Hypothalamus (tissue), 51 donors: ENCODE measurements around the gene TACC2.
A peak's percentile ranks its signal among the peaks of the same experiment; 100 is the strongest.

ENCODE experiments used
- DNase-seq, 51 donors: peaks; one replicate each; lab custom pipeline; 2025; lab: John Stamatoyannopoulos, UW

Gene TACC2

GRCh38 chr10:122285506-122286444, 296.8 kb downstream of the TACC2 start:
- no peak for DNase-seq

GRCh38 chr10:122286867-122287266, 297.9 kb downstream of the TACC2 start:
- peak in 30 of 51 donors; percentile 5 to 78 (median 41) for DNase-seq

DNA sequence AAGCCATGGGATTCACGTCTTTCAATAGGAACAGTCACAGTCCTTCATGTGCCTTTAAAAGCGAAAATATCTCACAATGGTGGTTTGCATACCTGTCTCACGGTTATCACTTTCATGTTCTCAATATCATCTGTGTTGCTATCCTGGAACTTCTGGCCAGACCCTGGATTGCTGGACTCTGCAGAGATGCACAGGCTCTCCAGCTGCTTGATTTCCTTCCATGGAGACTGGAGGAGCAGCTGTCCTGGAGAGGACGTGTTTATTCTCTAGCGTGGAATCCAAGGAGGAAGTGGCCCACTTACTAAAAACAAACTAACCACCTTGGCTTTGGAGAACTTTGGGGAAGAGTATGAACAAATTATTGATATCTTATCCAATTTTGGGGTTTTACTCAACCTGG, 298.6 kb downstream of the TACC2 start:
- no peak for DNase-seq

GRCh38 chr10:122288262-122288661, 299.3 kb downstream of the TACC2 start:
- no peak for DNase-seq

- DNase-seq = no peak
Measured at GRCh38 chr10:122288917-122289316, 300.0 kb downstream of the TACC2 start.

DNA sequence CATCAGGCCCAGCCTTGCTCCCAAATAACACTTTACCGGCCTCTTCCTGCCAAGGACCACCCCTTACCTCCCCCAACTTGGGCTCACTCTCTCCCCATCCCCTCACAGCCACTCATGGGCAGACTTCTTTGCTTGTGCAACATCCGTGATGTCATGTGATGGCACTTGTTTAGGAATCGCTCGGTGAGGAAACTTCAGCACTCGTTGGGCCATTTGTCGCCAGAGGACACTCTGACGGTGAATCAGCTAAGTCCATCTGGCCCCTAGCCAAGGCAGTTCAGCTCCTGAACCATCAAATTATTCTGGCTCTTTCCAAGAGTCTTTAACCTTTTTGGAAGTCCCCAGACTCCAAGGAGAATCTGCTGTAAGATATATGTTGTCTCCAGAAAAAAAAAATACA, 301.4 kb downstream of the TACC2 start:
- DNase-seq = no peak

DNA sequence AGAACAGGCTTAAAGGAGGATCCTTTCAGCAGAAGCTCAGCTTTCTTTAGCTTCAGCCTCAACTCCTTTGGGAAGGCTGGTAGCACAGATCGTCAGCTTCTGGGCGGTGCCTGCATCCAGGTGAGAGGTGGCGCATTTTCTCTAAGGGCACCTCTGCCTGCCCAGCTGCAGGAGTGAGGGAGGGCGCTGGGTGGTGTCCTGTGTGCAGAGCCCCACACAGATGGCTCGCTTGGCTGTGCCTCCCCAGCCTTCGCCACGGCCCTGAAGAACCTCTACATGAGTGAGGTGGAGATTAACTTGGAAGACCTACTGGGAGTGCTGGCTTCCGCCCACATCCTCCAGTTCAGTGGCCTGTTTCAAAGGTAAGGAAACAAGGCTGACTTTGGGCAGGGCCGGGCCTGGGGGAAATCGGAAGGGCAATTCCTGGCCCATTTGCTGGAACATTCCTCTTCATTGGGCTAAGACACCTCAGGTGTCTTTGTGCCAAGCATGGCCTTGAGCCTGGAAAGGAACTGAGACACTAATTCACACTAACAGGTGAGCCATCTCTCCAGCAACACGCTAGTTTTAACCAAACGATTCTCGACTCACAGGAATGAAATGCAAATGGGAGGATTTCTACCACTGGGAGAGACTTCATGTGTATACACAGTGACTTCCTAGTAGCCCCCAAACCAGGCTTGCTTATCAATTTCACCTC, 302.0 kb downstream of the TACC2 start:
- no peak for DNase-seq

- DNase-seq = no peak
Measured at GRCh38 chr10:122291739-122292138, 302.8 kb downstream of the TACC2 start.

- no peak for DNase-seq
Measured at GRCh38 chr10:122292376-122292775, 303.4 kb downstream of the TACC2 start.

DNA sequence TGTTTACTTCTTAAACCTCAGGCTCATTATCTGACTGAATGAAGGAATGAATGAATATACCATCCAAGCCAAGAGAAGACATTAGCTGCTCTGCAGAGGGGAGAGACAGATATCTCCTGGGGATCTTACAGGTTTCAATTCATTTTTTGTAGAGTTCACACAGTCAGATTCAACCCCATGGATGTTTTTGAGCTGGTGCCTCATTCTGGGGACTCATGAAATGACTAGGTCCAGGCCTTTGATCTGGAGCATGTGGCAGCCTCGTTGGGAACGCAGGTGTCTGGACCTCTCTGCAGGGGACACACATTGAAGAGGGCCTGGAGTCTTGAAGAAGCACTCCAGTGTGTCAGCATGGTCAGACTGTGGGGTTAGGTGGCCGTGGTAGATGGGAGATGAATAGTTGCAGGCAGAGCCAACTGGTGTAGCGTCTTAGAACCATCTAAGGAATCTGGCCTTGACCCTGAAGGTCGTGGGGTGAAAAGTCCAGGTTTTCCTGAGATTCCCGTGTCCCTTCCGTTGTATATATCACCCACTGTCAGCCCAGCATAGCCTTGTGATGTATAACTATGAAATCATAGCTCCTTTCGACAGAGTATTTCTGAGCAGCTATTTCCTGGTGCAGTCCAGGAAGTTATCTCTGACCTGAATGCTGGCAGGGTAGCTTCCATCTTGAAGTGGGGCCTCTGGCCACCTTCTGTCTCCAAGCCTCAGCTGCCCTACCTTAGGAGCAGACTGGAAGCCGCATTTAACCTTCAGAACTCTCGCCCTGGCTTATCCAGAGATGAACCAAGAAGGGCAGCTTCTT, 304.4 kb downstream of the TACC2 start:
- no peak for DNase-seq

GRCh38 chr10:122293961-122294380, 305.0 kb downstream of the TACC2 start:
- DNase-seq = no peak

- no peak for DNase-seq
Measured at GRCh38 chr10:122294511-122295450, 305.8 kb downstream of the TACC2 start.

GRCh38 chr10:122295451-122295809, 306.5 kb downstream of the TACC2 start:
- DNase-seq = no peak

DNA sequence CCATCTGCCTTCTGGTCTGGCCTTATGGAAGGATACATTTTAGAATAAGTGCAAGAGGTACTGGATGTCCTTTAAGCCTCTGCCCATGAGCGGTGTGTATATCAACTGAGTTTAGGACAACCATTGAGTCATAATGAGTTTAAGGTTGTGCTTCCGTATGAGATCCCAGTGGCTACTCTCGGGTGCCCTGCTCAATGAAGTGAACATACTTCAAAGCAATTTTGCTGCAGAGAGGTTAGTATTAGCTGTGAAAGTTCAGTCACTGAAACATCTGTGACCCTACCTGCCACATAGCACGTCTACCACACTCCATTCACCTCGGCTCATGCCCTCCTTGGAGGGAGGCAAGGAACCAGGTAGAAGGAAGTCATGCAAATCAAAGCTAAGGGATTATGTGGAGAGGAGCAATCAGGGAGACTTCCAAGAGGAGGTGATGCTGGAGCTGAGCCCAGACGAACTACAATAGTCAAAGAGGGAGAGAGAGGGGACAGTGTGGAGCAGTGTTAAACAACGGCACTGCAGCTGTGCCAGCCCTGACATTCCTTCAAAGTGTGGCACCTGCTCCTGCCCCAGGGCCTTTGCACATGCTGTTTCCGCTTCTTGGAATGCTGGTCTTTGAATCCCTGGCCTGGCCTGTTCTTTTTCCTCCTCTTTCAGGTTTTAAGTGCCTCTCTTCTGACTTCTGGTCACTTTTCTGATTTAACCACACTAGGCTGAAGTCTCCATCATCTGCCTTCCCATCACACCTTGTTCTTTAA, 307.6 kb downstream of the TACC2 start:
- DNase-seq = no peak

DNA sequence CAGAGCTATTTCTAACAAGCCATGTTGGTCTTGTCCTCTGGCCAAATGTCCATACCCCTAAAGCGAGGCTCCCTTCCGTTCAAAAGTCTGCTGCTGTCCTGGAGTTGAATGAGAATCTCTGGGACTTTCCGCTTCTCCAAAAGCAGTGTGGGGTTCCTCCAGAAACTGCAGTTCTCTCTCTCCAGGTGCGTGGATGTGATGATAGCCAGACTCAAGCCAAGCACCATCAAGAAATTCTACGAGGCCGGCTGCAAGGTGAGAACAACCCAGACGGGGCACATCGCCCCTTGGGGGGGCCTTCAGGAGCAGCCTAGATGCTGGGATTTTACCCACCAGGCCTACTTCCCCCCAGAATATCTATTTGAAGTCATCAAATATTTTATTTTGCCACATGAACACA, 308.6 kb downstream of the TACC2 start:
- no peak for DNase-seq

DNA sequence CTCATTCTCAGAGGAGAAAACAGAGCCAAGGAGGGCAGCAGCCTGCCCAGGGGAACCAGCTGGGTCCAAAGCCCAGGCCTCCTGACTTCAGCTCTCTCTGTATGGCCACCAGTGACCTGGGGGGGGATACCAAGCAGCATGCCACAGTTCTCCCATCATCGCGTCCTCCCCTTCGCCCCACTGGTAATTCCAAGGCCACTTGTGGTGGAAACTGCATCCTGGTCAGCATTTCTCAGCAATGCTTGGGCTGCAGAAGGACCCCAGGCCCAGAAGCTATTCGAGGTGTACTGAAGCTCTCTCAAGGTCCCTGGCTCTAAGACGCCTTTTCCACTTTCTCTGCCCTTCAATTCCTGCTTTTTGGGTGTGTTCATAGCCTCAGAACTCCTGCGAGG, 309.2 kb downstream of the TACC2 start:
- no peak for DNase-seq

DNA sequence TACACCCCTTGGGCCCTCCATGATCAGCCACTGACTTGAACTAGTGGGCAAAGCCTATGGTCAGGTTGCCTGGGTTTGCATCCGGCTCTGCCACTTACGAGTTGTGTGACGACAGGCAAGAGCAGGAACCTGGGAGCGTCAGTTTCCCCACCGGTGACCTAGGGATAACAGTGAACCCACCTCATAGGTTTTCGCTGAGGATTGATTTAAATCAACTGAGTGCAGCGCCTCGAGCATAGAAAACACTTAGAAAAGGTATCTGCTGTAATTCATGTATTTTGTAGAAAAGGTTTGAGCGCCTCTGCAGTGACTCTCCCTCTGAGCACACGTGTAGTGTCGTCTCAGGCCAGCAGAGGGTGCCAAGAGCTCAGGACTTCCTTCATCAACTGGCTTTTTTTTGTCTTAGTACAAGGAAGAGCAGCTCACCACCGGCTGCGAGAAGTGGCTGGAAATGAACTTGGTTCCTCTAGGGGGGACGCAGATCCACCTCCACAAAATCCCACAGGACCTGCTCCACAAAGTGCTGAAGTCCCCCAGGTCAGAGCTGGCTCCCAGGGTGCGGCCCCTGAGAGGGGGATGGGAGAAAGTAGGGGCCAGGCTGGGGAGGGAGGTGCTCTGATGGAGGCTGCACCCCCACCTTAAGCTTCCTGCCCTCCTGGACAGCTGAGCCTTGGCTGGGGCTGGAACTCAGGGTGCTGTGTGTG, 309.8 kb downstream of the TACC2 start:
- peak in 39 of 51 donors; percentile 14 to 80 (median 50) for DNase-seq

DNA sequence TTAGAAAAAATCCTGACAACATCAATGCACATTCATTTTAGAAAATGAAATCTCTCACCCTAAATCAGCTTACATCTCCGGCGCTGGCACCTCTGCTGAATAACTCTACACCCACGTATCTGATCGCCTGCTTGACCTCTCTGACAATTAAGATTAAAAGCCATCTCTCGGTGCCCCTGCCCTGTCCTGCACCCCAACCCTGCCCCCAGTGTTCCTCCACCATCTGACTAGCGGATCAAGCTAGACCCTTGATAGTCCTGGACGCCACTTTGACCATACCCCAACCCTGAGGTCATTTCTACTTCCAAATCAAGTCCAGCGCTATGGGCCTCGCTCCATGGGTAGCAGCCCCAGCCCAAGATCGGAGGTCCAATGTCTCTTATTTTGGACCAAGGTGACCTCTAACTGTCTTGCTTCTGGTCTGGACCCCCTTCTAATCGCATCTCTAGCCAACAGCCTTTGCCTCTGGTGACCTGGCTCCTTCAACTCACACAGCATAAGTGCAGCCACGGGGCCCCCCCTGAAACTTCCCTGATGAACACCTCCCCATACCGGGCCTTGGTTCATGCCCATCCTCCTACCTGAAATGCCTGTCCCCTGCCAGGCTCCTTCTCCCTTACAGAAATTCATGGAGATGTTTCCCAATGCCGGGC, 310.6 kb downstream of the TACC2 start:
- DNase-seq = no peak
